OCI-LY7 (cell line): Measurements from ENCODE around the gene GPC2. TPM values are rescaled to one million over a fixed set of nuclear protein-coding genes. Genes with fewer than 3 reads are reported as not detected.

ENCODE experiments used
- BruUV-seq: library from RNA; stranded (reverse); fragments of 400-500 nt; replicated peaks from 2 replicates; lab custom pipeline; 2021; lab: Mats Ljungman, UMichigan
- CTCF ChIA-PET: fragments of 300-600 bp; sonication (Branson Sonifier 250); formaldehyde crosslinking; loops from one replicate; lab custom pipeline; 2022; ENCODE audit warnings: antibody characterized with exemption; ENCODE audit not compliant: unreplicated experiment; lab: Charles Lee
- POLR2A ChIA-PET: fragments of 300-600 bp; sonication (Branson Sonifier 250); formaldehyde crosslinking; loops from one replicate; lab custom pipeline; 2022; ENCODE audit warnings: antibody characterized with exemption; lab: Charles Lee
- DNase-seq: peaks from one replicate; pipeline ENCODE4 v3.0.0-alpha.2; 2015; ENCODE audit warnings: low spot score
- H2AFZ ChIP-seq: fragments of 200-600 bp; sonication (generic), shearing (Covaris generic); 2 replicates; pipeline ENCODE4 v1.6.1; 2014; ENCODE audit warnings: mild to moderate bottlenecking, antibody characterized with exemption, low read length, moderate library complexity
- H3K27ac ChIP-seq: fragments of 200-600 bp; sonication (generic); 2 replicates; pipeline ENCODE4 v1.5.1; 2014; ENCODE audit warnings: mixed run types, low read depth, mild to moderate bottlenecking, moderate library complexity, low read length, inconsistent platforms; ENCODE audit not compliant: poor library complexity, severe bottlenecking
- H3K36me3 ChIP-seq: fragments of 200-600 bp; sonication (generic); 2 replicates; pipeline ENCODE4 v1.6.1; 2014; ENCODE audit warnings: mild to moderate bottlenecking, antibody characterized with exemption, low read length, moderate library complexity, mixed read lengths; ENCODE audit not compliant: insufficient read depth
- H3K4me1 ChIP-seq: fragments of 200-600 bp; sonication (generic); 2 replicates; pipeline ENCODE4 v1.5.1; 2014; ENCODE audit warnings: mild to moderate bottlenecking, low read length; ENCODE audit not compliant: insufficient read depth, poor library complexity, severe bottlenecking
- H3K4me2 ChIP-seq: fragments of 200-600 bp; sonication (generic); 2 replicates; pipeline ENCODE4 v1.6.1; 2014; ENCODE audit warnings: mild to moderate bottlenecking, low read length
- H3K4me3 ChIP-seq: fragments of 200-600 bp; sonication (generic); 2 replicates; pipeline ENCODE4 v1.5.1; 2014; ENCODE audit warnings: mild to moderate bottlenecking, low read depth, low read length; ENCODE audit not compliant: poor library complexity, severe bottlenecking
- H3K79me2 ChIP-seq: fragments of 200-600 bp; sonication (generic); 2 replicates; pipeline ENCODE4 v1.6.1; 2016; ENCODE audit warnings: low read depth, mild to moderate bottlenecking, low read length, moderate library complexity, mixed read lengths; ENCODE audit not compliant: insufficient read depth
- H3K9me2 ChIP-seq: fragments of 200-600 bp; sonication (generic); 2 replicates; pipeline ENCODE4 v1.6.1; 2016; ENCODE audit warnings: mild to moderate bottlenecking, low read length, mixed read lengths; ENCODE audit not compliant: insufficient read depth
- H3K9me3 ChIP-seq: fragments of 200-600 bp; sonication (generic); 2 replicates; pipeline ENCODE4 v1.6.1; 2014; ENCODE audit warnings: mild to moderate bottlenecking, mixed run types, low read length, mixed read lengths
- H4K20me1 ChIP-seq: fragments of 200-600 bp; sonication (generic); 2 replicates; pipeline ENCODE4 v1.6.1; 2014; ENCODE audit warnings: mild to moderate bottlenecking, antibody characterized with exemption, low read length, moderate library complexity, mixed read lengths; ENCODE audit not compliant: insufficient read depth
- EZH2phosphoT487 ChIP-seq: fragments of 200-600 bp; sonication (generic); IDR thresholded peaks from 2 replicates; pipeline ENCODE4 v1.6.1; 2018; ENCODE audit warnings: low read depth, borderline replicate concordance, mild to moderate bottlenecking, mixed run types, antibody characterized with exemption, low read length, moderate library complexity, mixed read lengths
- intact Hi-C: fragments of 100-400 bp; cut with micrococcal nuclease; formaldehyde crosslinking; loops from one replicate; pipeline ENCODE4 v1.10.0; 2022; ENCODE audit not compliant: unreplicated experiment
- total RNA-seq, 2 experiments: library from RNA; depleted of rRNA in 1 of 2; stranded (reverse); fragments of >200 nt in 1 of 2; shearing (Covaris generic) in 1 of 2; gene quantifications; 2 replicates each; pipeline ENCODE4 v1.2.3, GENCODE V29; 2014 to 2022
- TF ChIP-seq, protein P1 (sequence below): fragments of 200-600 bp; sonication (generic); conservative IDR thresholded peaks from 2 replicates; pipeline ENCODE4 v1.5.1; 2014; ENCODE audit warnings: mild to moderate bottlenecking, antibody characterized with exemption, low read length, moderate library complexity, mixed read lengths

Gene GPC2
- total RNA-seq, 2 experiments from 2014 or later, result 20.2 to 23.2 TPM

DNA sequence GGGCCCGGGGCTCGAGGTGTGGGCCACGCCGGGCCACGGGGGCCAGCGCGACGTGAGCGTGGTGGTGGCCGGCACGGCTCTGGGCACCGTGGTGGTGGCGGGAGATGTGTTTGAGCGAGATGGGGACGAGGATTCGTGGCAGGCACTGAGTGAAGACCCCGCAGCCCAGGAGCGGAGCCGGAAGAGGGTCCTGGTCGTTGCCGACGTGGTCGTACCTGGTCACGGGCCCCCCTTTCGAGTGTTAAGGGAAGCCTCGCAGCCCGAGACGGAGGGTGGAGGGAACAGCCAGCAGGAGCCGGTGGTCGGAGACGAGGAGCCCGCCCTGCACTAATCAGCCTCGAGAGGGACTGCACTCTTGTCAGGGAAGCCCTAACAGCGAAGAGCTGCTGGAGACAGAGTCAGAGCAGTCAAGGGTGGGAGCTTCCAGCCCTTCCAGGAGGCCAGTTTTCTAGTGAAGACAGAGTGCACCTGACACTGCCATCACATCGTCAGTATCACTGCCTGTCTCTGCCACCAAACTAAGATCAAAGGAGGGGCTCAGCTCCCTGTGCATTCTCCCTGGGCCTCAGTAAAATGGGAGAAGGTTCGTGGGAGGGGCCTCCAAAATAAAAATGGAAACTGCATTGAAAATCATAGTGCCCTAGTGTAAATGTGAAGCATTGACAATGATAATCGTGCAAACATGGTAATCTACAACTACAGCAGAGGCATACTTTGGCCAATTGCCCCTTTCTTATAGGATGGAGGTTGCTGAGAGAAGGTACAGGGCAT lies 49.1 kb downstream of the GPC2 start:
- intact Hi-C loops, result loop anchor here (2.0 to 5.0 kb wide), 2 partner anchors 27 to 46 kb away; partner anchors contain the start of genes AP4M1, MCM7 and ZNF3
- no TSS peak for BruUV-seq

DNA sequence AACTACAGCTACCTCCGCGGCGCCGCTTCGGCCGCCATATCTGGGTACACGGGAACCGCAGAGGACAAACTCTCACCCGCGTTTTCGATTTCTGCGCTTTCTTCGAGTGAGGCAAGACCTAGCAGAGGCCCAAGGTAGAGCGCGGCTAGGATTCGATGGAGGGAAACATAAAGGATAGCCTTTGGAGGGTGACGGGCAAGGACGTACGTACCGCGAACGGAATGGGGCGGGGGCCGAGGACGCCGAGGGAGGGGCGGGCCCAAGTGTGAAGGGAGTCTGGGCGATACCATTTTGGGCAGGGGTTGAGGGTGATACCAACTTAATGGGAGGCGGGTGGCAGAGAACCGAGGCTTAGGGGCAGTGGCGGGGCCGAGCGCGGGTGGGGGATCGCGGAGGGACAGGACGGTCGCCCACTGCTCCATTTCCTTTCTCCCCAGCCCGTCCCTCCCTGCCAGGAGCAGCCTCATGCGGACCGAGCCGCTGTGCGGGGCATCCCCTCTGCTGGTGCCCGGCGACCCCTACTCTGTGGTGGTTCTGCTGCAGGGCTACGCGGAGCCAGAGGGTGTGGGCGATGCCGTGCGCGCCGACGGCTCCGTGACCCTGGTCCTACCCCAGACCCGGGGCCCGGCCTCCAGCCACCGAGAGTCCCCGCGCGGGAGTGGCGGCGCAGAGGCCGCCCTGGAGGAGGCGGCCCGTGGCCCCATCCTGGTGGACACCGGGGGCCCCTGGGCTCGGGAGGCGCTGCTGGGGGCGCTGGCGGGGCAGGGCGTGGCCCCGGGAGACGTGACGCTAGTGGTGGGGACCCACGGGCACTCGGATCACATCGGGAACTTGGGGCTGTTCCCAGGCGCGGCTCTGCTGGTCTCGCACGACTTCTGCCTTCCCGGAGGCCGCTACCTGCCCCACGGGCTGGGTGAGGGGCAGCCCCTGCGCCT lies 50.0 kb downstream of the GPC2 start, which contains the start of gene MBLAC1:
MBLAC1 (plus strand) TSS at position 37 of the 935 bp plus-strand sequence; CDS start at position 466, 429 bp downstream.
- BruUV-seq, result no TSS peak
- intact Hi-C loops, result loop anchor here (2.0 to 5.0 kb wide), 2 partner anchors 26 to 45 kb away; partner anchors contain the start of genes AP4M1, MCM7 and ZNF3
- peak; percentile 95 for DNase-seq
- no peaks in the 10 kb centered on the region for H4K20me1 ChIP-seq
- H3K4me1 ChIP-seq, result peaks cover 48% of the 10 kb centered on the region
- ChIA-PET CTCF (no interaction called here), POLR2A (interaction anchor here (0.6 to 2.9 kb wide), 6 partner anchors 13 to 991 kb away, joined by 3 to 22 read pairs (median 4); partner anchors contain the start of genes AP4M1, LAMTOR4 and MCM7)
- TF ChIP-seq, protein P1, sequence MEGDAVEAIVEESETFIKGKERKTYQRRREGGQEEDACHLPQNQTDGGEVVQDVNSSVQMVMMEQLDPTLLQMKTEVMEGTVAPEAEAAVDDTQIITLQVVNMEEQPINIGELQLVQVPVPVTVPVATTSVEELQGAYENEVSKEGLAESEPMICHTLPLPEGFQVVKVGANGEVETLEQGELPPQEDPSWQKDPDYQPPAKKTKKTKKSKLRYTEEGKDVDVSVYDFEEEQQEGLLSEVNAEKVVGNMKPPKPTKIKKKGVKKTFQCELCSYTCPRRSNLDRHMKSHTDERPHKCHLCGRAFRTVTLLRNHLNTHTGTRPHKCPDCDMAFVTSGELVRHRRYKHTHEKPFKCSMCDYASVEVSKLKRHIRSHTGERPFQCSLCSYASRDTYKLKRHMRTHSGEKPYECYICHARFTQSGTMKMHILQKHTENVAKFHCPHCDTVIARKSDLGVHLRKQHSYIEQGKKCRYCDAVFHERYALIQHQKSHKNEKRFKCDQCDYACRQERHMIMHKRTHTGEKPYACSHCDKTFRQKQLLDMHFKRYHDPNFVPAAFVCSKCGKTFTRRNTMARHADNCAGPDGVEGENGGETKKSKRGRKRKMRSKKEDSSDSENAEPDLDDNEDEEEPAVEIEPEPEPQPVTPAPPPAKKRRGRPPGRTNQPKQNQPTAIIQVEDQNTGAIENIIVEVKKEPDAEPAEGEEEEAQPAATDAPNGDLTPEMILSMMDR, result no peak
- H2AFZ ChIP-seq, result peak within 1 kb of the TSS; percentile 70
- H3K4me2 ChIP-seq, result peak within 1 kb of the TSS; percentile 91
- H3K9me3 ChIP-seq, result no peaks in the 10 kb centered on the region
- peaks cover 8% of the 10 kb centered on the region; the same call in 1 of the 2 replicates for H3K79me2 ChIP-seq
- no peaks in the 10 kb centered on the region for H3K9me2 ChIP-seq
- H3K36me3 ChIP-seq, result peaks cover 22% of the 10 kb centered on the region; the same call in 1 of the 2 replicates
- peak within 1 kb of the TSS; percentile 73 for H3K4me3 ChIP-seq
- H3K27ac ChIP-seq, result peak within 1 kb of the TSS; percentile 94

More for the DNA sequence above, 49.1 kb downstream of the GPC2 start:
- DNase-seq, result peak; percentile 68
- H3K9me3 ChIP-seq, result no peaks in the 10 kb centered on the region
- peak overlapping the region; percentile 73 for H3K4me3 ChIP-seq
- POLR2A ChIA-PET, result interaction anchor here (0.6 to 2.0 kb wide), 6 partner anchors 8 to 46 kb away, joined by 3 to 7 read pairs (median 4); partner anchors contain the start of genes COPS6 and LAMTOR4
- peak overlapping the region; percentile 91 for H3K4me2 ChIP-seq
- peaks cover 8% of the 10 kb centered on the region; the same call in 1 of the 2 replicates for H3K79me2 ChIP-seq
- H3K27ac ChIP-seq, result peak overlapping the region; percentile 94
- H3K9me2 ChIP-seq, result no peaks in the 10 kb centered on the region
- peak overlapping the region; percentile 70 for H2AFZ ChIP-seq
- peaks cover 14% of the 10 kb centered on the region; the same call in 1 of the 2 replicates for H3K36me3 ChIP-seq
- no peaks in the 10 kb centered on the region for H4K20me1 ChIP-seq
- H3K4me1 ChIP-seq, result peaks cover 56% of the 10 kb centered on the region
- CTCF ChIA-PET, result interaction anchor here (0.6 to 0.8 kb wide), 2 partner anchors 45 to 90 kb away, joined by 3 read pairs; no protein-coding TSS in a partner anchor
- TF ChIP-seq EZH2phosphoT487, result no peak
- TF ChIP-seq, protein P1, result no peak
